Activated CD4-positive, alpha-beta T cell treated with anti-CD3 and anti-CD28 coated beads, Interleukin-2, amount 50 U/mL, for 4 hours (primary cell): ENCODE measurements around the gene PCDHB7.
"Not testable (repeated sequence)": the region's sequence is repeated elsewhere in the genome, so short reads cannot be mapped to it uniquely, and the experiment has no call there.

ENCODE experiments used
- DNase-seq, 2 experiments: peaks; one replicate each; pipeline ENCODE4 v3.0.0-alpha.2; 2020

PCDHB7 gene

DNA sequence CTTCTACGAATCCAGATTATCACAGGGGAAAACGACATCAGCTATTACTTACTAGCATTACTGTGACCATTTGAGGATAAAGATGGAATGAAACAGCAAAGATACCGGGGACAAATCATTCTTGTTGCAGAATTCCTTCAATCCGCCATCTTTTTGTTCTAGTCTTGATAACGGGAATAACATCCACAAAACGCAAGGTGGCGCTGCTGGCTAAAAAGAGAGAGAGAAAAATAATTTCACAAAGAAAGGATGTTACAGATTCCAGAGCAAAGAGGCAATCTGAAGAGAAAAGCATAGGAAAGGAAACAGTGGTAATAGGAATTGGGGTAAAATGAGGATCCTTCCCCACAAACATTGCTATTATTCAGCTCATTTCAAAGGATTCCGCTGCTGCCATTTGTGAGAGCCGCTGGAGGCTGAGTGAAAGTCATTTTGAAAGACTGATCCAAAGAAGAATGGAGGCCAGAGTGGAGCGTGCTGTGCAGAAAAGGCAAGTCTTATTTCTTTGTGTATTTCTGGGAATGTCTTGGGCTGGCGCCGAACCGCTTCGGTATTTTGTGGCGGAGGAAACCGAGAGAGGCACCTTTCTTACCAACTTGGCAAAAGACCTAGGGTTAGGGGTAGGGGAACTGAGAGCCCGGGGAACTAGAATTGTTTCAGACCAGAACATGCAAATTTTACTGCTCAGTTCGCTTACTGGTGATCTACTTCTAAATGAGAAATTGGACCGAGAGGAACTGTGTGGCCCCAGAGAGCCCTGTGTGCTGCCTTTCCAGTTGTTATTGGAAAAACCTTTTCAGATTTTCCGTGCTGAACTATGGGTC is at the start of gene PCDHB7:
TSS of gene PCDHB7 (plus strand) at position 264 of the 824 bp plus-strand sequence. CDS start at position 456, 192 bp downstream.
- no peak for DNase-seq

GRCh38 chr5:141123396-141124135 is 48.9 kb upstream of the PCDHB7 start:
- not testable (repeated sequence) for DNase-seq

DNA sequence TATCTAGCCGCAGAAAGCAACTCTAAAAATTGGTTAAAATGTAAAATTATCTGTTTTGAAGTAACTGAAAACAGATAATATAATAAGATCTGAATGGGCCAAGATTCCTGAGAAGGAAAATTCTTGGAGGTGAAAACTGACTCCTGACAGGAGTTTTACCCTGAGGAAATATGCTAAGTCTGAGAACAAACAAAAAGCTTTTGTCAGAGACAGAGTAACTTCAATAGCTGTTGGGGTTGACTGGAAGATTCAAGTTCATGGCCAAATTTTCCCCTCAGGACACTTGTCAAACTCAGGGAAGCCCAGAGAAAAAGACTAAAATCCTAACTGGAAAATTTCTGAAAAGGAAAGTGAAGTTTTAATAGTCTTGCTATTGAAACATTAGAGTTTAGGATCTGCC is 45.1 kb upstream of the PCDHB7 start:
- DNase-seq: no peak

DNA sequence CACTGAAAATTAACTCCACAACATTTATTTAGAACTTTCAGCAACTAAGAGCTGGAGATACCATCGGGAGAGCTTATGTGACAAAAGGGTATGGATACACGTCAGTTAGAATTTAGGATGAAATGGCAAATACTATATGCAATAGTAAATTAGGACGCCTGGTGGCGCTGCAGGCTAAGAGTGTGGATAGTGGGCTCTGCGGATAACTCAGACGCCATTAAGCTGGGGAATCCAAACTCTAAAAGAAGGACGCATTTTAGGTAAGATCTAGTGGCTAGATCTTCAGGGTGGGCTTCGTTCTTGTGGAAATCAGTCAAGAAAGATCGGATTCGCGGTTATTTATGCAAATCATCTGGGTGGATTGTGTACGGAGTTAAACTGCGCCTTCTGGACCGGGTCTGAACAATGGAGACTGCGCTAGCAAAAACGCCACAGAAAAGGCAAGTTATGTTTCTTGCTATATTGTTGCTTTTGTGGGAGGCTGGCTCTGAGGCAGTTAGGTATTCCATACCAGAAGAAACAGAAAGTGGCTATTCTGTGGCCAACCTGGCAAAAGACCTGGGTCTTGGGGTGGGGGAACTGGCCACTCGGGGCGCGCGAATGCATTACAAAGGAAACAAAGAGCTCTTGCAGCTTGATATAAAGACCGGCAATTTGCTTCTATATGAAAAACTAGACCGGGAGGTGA is 37.3 kb upstream of the PCDHB7 start, which contains the start of gene PCDHB5:
TSS of gene PCDHB5 (plus strand) at position 177 of the 688 bp plus-strand sequence. CDS start at position 406, 229 bp downstream.
- DNase-seq: no peak

DNA sequence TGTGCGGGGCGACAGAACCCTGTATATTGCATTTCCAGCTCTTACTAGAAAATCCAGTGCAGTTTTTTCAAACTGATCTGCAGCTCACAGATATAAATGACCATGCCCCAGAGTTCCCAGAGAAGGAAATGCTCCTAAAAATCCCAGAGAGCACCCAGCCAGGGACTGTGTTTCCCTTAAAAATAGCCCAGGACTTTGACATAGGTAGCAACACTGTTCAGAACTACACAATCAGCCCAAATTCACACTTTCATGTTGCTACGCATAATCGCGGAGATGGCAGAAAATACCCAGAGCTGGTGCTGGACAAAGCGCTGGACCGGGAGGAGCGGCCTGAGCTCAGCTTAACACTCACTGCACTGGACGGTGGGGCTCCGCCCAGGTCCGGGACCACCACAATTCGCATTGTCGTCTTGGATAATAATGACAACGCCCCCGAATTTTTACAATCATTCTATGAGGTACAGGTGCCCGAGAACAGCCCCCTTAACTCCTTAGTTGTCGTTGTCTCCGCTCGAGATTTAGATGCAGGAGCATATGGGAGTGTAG is 36.7 kb upstream of the PCDHB7 start:
- DNase-seq: no peak

GRCh38 chr5:141137346-141137745 is 35.1 kb upstream of the PCDHB7 start:
- DNase-seq: not testable (repeated sequence)

GRCh38 chr5:141149812-141150211 is 22.6 kb upstream of the PCDHB7 start, which contains the start of gene PCDHB6:
Gene PCDHB6 (plus strand): TSS chr5:141150057. CDS start chr5:141150258, 201 bp downstream.
- no peak for DNase-seq

DNA sequence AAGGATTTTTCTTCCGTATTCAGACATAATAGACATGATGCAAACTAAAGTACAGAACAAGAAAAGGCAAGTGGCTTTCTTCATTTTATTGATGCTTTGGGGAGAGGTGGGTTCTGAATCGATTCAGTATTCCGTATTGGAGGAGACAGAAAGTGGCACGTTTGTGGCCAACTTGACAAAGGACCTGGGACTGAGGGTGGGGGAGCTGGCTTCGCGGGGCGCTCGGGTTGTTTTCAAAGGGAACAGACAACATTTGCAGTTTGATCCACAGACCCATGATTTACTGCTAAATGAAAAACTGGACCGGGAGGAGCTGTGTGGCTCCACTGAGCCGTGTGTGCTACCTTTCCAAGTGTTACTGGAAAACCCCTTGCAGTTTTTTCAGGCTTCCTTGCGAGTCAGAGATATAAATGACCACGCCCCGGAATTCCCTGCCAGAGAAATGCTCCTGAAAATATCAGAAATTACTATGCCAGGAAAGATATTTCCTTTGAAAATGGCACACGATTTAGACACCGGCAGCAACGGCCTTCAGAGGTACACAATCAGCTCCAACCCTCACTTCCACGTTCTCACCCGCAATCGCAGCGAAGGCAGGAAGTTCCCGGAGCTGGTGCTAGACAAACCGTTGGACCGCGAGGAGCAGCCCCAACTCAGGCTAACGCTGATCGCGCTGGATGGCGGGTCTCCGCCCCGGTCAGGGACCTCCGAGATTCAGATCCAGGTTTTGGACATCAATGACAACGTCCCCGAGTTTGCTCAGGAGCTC is 22.0 kb upstream of the PCDHB7 start:
- DNase-seq: no peak

DNA sequence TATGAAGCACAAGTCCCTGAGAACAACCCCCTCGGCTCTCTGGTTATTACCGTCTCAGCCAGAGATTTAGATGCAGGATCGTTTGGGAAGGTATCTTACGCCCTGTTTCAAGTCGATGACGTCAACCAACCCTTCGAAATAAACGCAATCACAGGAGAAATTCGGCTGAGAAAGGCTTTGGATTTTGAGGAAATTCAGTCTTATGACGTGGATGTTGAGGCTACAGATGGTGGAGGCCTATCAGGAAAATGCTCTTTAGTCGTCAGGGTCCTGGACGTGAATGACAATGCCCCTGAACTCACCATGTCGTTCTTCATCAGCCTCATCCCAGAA is 21.5 kb upstream of the PCDHB7 start:
- no peak for DNase-seq

- not testable (repeated sequence) for DNase-seq
Observed at GRCh38 chr5:141151632-141152031, 20.8 kb upstream of the PCDHB7 start.

DNA sequence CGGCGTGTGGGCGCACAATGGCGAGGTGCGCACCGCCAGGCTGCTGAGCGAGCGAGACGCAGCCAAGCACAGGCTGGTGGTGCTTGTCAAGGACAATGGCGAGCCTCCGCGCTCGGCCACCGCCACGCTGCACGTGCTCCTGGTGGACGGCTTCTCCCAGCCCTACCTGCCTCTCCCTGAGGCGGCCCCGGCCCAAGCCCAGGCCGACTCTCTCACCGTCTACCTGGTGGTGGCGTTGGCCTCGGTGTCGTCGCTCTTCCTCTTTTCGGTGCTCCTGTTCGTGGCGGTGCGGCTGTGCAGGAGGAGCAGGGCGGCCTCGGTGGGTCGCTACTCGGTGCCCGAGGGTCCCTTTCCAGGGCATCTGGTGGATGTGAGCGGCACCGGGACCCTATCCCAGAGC is 20.3 kb upstream of the PCDHB7 start:
- DNase-seq: not testable (repeated sequence)

GRCh38 chr5:141155540-141156374 is 16.7 kb upstream of the PCDHB7 start:
- no peak for DNase-seq

GRCh38 chr5:141157356-141157755 is 15.1 kb upstream of the PCDHB7 start:
- not testable (repeated sequence) for DNase-seq

DNA sequence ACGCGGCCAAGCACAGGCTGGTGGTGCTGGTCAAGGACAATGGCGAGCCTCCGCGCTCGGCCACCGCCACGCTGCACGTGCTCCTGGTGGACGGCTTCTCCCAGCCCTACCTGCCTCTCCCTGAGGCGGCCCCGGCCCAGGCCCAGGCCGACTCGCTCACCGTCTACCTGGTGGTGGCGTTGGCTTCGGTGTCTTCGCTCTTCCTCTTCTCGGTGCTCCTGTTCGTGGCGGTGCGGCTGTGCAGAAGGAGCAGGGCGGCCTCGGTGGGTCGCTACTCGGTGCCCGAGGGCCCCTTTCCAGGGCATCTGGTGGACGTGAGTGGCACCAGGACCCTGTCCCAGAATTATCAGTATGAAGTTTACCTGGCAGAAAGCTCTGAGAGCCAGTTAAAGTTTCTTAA is 14.5 kb upstream of the PCDHB7 start:
- not testable (repeated sequence) for DNase-seq

DNA sequence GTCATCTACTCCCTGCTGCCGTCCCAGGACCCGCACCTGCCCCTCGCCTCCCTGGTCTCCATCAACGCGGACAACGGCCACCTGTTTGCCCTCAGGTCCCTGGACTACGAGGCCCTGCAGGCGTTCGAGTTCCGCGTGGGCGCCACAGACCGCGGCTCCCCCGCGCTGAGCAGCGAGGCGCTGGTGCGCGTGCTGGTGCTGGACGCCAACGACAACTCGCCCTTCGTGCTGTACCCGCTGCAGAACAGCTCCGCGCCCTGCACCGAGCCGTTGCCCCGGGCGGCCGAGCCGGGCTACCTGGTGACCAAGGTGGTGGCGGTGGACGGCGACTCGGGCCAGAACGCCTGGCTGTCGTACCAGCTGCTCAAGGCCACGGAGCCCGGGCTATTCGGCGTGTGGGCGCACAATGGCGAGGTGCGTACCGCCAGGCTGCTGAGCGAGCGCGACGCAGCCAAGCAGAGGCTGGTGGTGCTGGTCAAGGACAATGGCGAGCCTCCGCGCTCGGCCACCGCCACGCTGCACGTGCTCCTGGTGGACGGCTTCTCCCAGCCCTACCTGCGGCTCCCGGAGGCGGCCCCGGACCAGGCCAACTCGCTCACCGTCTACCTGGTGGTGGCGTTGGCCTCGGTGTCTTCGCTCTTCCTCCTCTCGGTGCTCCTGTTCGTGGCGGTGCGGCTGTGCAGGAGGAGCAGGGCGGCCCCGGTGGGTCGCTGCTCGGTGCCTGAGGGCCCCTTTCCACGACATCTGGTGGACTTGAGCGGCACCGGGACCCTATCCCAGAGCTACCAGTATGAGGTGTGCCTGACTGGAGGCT is 2.1 kb downstream of the PCDHB7 start:
- DNase-seq: not testable (repeated sequence)

- DNase-seq: no peak
Observed at GRCh38 chr5:141175933-141176332, 3.5 kb downstream of the PCDHB7 start.

GRCh38 chr5:141177577-141178191 is 5.2 kb downstream of the PCDHB7 start, which contains the start of gene PCDHB8:
Gene PCDHB8 (plus strand): TSS chr5:141177790. CDS start chr5:141178035, 245 bp downstream.
- DNase-seq: not testable (repeated sequence)

GRCh38 chr5:141179371-141179770 is 6.9 kb downstream of the PCDHB7 start:
- DNase-seq: not testable (repeated sequence)

DNA sequence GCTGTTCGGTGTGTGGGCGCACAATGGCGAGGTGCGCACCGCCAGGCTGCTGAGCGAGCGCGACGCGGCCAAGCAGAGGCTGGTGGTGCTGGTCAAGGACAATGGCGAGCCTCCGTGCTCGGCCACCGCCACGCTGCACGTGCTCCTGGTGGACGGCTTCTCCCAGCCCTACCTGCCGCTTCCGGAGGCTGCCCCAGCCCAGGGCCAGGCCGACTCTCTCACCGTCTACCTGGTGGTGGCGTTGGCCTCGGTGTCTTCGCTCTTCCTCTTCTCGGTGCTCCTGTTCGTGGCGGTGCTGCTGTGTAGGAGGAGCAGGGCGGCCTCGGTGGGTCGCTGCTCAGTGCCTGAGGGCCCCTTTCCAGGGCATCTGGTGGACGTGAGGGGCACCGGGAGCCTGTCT is 7.4 kb downstream of the PCDHB7 start:
- not testable (repeated sequence) for DNase-seq

DNA sequence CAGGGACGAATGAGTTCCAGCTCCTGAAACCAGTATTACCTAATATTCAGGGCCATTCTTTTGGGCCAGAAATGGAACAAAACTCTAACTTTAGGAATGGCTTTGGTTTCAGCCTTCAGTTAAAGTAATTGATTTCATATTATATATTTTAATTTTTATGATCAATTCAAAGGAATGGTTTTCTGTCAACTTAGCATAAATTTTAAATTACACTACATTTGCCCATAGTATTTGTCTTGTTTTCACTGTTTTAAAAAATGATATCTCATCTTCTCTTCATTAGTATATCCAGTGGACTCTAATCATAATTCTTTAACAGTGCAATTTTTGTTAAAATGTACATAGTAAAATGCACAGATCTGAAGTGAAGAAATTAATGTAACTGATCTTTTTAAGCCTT is 7.9 kb downstream of the PCDHB7 start:
- no peak for DNase-seq
